ENCODE data around the gene OSBPL5.

DNA sequence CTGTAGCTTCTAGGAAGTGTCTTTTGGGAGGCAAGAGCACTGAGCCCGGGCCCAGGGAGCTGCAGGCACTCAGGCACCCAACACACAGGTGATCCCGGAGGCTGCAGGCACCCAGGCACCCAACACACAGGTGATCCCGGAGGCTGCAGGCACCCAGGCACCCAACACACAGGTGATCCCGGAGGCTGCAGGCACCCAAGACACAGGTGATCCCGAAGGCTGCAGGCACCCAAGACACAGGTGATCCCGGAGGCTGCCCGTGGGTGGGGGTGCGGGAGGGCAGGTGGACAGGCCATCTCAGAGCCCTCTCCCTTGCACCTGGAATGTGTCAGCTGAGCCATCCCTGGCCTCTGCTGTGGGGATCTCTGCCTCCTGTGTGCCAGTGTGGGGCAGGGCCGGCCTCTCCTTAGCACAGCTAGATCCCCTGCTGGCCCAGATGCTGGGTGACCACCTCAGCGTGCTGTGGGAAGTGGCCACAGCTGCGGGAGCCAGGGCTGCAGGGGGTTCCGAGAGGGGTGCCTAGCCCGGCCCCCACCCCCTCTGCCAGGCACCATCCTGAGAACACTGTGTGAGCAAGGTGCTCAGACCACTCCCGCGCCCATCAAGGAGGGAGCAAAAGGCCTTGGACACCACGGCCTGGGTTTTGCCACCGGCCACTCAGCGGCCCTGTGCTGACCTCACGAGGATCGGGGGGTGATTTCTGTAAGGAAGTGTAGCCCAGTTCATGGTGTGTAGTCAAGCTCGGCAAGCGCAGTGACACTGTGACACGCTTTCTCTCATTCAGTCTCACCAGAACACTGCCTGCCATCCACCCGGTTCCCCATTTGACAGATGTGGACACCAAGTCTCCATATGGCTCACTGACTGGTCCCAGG, 39.3 kb upstream of the OSBPL5 start:
- TF ChIP-seq, protein P1, sequence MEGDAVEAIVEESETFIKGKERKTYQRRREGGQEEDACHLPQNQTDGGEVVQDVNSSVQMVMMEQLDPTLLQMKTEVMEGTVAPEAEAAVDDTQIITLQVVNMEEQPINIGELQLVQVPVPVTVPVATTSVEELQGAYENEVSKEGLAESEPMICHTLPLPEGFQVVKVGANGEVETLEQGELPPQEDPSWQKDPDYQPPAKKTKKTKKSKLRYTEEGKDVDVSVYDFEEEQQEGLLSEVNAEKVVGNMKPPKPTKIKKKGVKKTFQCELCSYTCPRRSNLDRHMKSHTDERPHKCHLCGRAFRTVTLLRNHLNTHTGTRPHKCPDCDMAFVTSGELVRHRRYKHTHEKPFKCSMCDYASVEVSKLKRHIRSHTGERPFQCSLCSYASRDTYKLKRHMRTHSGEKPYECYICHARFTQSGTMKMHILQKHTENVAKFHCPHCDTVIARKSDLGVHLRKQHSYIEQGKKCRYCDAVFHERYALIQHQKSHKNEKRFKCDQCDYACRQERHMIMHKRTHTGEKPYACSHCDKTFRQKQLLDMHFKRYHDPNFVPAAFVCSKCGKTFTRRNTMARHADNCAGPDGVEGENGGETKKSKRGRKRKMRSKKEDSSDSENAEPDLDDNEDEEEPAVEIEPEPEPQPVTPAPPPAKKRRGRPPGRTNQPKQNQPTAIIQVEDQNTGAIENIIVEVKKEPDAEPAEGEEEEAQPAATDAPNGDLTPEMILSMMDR (IDR thresholded peaks at IDR 0.05; ENCODE audit: low read depth, low read length), result no peak
- no peak for TF ChIP-seq POLR2A (IDR thresholded peaks at IDR 0.05; ENCODE audit: extremely low read depth, insufficient read length)
- TF ChIP-seq, protein P2, sequence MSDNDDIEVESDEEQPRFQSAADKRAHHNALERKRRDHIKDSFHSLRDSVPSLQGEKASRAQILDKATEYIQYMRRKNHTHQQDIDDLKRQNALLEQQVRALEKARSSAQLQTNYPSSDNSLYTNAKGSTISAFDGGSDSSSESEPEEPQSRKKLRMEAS (IDR thresholded peaks at IDR 0.05; ENCODE audit: low read depth, low read length), result no peak

Measured in NB4 (cell line).